ENCODE data around the gene CEMIP.

DNA sequence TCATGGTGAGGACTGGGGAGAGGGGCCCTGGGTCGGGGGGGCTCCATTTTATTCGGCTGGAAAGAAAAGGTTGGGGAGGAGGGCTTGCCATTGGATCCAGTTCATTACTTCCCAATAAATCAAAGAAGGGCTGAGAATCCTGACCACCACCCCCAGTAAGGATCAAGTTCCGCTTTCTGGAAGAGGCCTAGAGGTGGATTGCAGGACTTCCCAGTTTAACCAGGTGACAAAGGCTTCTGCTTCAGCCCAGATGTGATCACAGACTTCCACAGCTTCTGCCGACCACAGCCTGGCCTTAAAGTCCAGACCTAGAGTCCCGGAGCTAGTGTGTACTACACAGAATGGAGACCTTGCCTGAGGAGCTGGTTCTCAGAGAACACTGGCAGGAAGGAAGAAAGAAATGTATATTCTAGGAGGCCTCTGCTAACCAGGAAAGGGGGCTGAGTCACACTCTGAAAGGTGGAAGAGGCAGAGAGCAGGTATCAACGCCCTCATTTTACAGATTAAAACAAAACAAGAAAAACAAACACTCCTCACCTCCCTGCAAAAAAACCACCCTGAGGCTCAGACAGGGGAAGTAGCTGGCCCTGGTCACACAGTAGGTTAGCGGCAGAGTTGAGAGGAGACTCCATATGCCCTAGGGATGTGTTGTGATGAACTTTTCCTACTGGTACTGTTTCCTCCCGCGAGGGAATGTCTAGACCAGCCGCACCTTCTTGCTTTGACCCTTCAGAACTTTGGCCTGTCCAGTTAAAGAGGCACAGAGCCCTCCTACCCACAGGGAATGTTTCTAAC is 1.1 kb upstream of the CEMIP start:
- no peak for TF ChIP-seq POLR2AphosphoS5 (IDR thresholded peaks at IDR 0.05)
- TF ChIP-seq, protein P1, sequence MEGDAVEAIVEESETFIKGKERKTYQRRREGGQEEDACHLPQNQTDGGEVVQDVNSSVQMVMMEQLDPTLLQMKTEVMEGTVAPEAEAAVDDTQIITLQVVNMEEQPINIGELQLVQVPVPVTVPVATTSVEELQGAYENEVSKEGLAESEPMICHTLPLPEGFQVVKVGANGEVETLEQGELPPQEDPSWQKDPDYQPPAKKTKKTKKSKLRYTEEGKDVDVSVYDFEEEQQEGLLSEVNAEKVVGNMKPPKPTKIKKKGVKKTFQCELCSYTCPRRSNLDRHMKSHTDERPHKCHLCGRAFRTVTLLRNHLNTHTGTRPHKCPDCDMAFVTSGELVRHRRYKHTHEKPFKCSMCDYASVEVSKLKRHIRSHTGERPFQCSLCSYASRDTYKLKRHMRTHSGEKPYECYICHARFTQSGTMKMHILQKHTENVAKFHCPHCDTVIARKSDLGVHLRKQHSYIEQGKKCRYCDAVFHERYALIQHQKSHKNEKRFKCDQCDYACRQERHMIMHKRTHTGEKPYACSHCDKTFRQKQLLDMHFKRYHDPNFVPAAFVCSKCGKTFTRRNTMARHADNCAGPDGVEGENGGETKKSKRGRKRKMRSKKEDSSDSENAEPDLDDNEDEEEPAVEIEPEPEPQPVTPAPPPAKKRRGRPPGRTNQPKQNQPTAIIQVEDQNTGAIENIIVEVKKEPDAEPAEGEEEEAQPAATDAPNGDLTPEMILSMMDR (IDR thresholded peaks at IDR 0.05) = no peak

Data from transverse colon (tissue), 4 donors.